Measurements from ENCODE around the gene CITED2. TPM values are rescaled to one million over a fixed set of nuclear protein-coding genes. Genes with fewer than 3 reads are reported as not detected.
A peak's percentile ranks its signal among the peaks of the same experiment; 100 is the strongest.

Gene CITED2
- total RNA-seq, 3 donors from 2014 or later: 73.9 to 103 (median 88.1) TPM

- intact Hi-C loops (cut with DNase I, micrococcal nuclease): loop anchor here (10.0 kb wide), 4 partner anchors 163 to 613 kb away; no protein-coding TSS in a partner anchor
- Histone ChIP-seq H3K4me1 (ENCODE audit: low read depth) (peaks cover 25% of the 10 kb centered on the region), H3K36me3 (ENCODE audit: low read depth) (no peaks in the 10 kb centered on the region), H3K9me3 (no peaks in the 10 kb centered on the region), H3K4me3 (no peak overlapping the region)
- TF ChIP-seq, protein P1, sequence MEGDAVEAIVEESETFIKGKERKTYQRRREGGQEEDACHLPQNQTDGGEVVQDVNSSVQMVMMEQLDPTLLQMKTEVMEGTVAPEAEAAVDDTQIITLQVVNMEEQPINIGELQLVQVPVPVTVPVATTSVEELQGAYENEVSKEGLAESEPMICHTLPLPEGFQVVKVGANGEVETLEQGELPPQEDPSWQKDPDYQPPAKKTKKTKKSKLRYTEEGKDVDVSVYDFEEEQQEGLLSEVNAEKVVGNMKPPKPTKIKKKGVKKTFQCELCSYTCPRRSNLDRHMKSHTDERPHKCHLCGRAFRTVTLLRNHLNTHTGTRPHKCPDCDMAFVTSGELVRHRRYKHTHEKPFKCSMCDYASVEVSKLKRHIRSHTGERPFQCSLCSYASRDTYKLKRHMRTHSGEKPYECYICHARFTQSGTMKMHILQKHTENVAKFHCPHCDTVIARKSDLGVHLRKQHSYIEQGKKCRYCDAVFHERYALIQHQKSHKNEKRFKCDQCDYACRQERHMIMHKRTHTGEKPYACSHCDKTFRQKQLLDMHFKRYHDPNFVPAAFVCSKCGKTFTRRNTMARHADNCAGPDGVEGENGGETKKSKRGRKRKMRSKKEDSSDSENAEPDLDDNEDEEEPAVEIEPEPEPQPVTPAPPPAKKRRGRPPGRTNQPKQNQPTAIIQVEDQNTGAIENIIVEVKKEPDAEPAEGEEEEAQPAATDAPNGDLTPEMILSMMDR (IDR thresholded peaks at IDR 0.05): no peak
- DNase-seq (no peak), ATAC-seq (no peak)
Measured at GRCh38 chr6:139371421-139372203, 2.8 kb downstream of the CITED2 start.

GRCh38 chr6:139370999-139371345, 3.5 kb downstream of the CITED2 start:
- intact Hi-C loops (cut with DNase I, micrococcal nuclease): loop anchor here (10.0 kb wide), 4 partner anchors 164 to 614 kb away; no protein-coding TSS in a partner anchor
- TF ChIP-seq, protein P1 (IDR thresholded peaks at IDR 0.05): no peak
- H3K4me1 ChIP-seq (ENCODE audit: low read depth): peaks cover 25% of the 10 kb centered on the region
- H3K9me3 ChIP-seq: no peaks in the 10 kb centered on the region
- no peaks in the 10 kb centered on the region for H3K36me3 ChIP-seq (ENCODE audit: low read depth)
- no peak overlapping the region for H3K4me3 ChIP-seq
- ATAC-seq (no peak), DNase-seq (no peak)

- TF ChIP-seq, protein P1 (IDR thresholded peaks at IDR 0.05): no peak
- H3K9me3 ChIP-seq: no peaks in the 10 kb centered on the region
- no peaks in the 10 kb centered on the region for H3K36me3 ChIP-seq (ENCODE audit: low read depth)
- intact Hi-C loops (cut with DNase I, micrococcal nuclease): loop anchor here (10.0 kb wide), 4 partner anchors 164 to 614 kb away; no protein-coding TSS in a partner anchor
- peaks cover 25% of the 10 kb centered on the region for H3K4me1 ChIP-seq (ENCODE audit: low read depth)
- no peak for ATAC-seq
- DNase-seq: peak in 1 of 3 donors; percentile 17
- no peak overlapping the region for H3K4me3 ChIP-seq
Measured at GRCh38 chr6:139370283-139370998, 4.0 kb downstream of the CITED2 start.

DNA sequence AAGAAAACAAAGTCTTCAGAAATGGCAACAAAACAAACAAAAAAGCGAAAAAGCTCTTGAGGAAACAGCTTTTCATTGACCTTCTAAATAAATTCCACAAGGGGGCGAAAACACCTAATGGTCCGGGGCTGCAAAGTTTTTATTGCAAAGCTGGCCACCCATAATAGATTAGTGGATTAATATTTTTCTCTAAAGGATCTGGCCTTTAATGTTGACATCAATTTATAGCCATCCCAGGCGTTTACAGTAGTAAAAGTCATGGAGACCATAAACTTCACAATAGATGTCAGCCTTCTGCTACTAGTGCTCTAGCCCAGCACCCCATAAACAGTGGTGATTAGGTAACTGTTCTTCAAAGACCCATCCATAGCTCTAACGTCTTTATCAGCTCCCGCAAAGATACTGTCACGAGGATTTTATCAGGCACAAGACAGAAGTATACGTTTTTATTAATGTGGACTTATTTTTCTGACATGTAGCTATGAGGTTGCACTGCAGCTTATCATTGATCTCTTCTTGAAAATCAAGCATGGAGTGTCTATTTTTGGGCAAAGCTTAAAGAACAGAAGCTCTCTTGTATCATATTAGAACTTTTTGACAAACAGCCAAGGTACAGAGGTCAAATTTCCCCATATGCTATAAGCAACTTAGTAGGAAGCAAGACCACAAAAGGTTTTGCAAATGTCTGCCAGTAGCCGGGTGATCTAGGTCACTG, 4.7 kb downstream of the CITED2 start:
- intact Hi-C loops (cut with DNase I, micrococcal nuclease): loop anchor here (10.0 kb wide), 6 partner anchors 165 to 1555 kb away; no protein-coding TSS in a partner anchor
- Histone ChIP-seq H3K4me1 (ENCODE audit: low read depth) (peaks cover 25% of the 10 kb centered on the region), H3K9me3 (no peaks in the 10 kb centered on the region), H3K36me3 (ENCODE audit: low read depth) (no peaks in the 10 kb centered on the region), H3K4me3 (no peak overlapping the region)
- TF ChIP-seq, protein P1 (IDR thresholded peaks at IDR 0.05): no peak
- DNase-seq: no peak
- ATAC-seq: no peak

DNA sequence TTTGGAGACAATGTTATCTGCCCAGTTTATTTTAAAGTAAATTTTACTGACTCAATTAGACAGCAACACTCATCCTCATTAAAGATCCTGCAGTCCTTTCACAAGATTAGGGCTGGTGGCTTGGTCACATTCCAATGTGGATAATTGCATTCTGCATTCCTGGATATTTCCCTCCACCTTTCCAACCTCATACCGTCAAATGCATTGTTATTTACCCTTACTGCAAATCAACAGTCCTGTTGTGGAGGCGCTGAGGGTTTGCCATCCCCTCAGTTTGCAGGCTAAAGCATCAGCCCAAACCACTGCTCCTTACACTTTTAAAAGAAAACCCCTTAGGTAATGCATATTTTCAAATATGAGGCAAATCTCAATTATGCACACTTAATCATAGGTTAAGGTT, 5.4 kb downstream of the CITED2 start:
- ATAC-seq (no peak), DNase-seq (no peak)
- Histone ChIP-seq H3K4me1 (ENCODE audit: low read depth) (peaks cover 25% of the 10 kb centered on the region), H3K9me3 (no peaks in the 10 kb centered on the region), H3K4me3 (no peak overlapping the region), H3K36me3 (ENCODE audit: low read depth) (no peaks in the 10 kb centered on the region)
- TF ChIP-seq, protein P1 (IDR thresholded peaks at IDR 0.05): no peak
- intact Hi-C loops (cut with DNase I, micrococcal nuclease): loop anchor here (10.0 kb wide), 2 partner anchors 554 to 1556 kb away; no protein-coding TSS in a partner anchor

All from mucosa of descending colon (tissue), 3 donors.